Ascending aorta (tissue), 2 donors: ENCODE results near the gene KRT39. TPM values are rescaled to one million over a fixed set of nuclear protein-coding genes. Genes with fewer than 3 reads are reported as not detected.

ENCODE experiments used
- DNase-seq, 2 donors: peaks; one replicate each; pipeline ENCODE4 v3.0.0-alpha.2; 2019; ENCODE audit warnings: low spot score in 2 of 2
- H3K27ac ChIP-seq, 2 donors: fragments of 200-600 bp; sonication (generic); one replicate each; pipeline ENCODE4 v1.5.1; 2016 to 2017; ENCODE audit warnings: mild to moderate bottlenecking in 1 of 2
- H3K27me3 ChIP-seq: fragments of 200-600 bp; sonication (generic); one replicate; pipeline ENCODE4 v1.5.1; 2017
- H3K36me3 ChIP-seq, 2 donors: fragments of 200-600 bp; sonication (generic); one replicate each; pipeline ENCODE4 v1.5.1; 2016
- H3K4me1 ChIP-seq, 2 donors: fragments of 200-600 bp; sonication (generic); one replicate each; pipeline ENCODE4 v1.5.1; 2016 to 2017; ENCODE audit warnings: mild to moderate bottlenecking in 1 of 2
- H3K4me3 ChIP-seq, 2 donors: fragments of 200-600 bp; sonication (generic); one replicate each; pipeline ENCODE4 v1.5.1; 2016 to 2017; ENCODE audit warnings: mild to moderate bottlenecking in 1 of 2
- H3K9me3 ChIP-seq, 2 donors: fragments of 200-600 bp; sonication (generic); one replicate each; pipeline ENCODE4 v1.5.1; 2016
- CTCF ChIP-seq, 3 experiments: fragments of 200-600 bp in 2 of 3; fragments of 450-650 bp in 1 of 3; sonication (generic) in 2 of 3; IDR thresholded peaks; one replicate each; pipeline ENCODE4 v1.5.1; 2016 to 2019; ENCODE audit warnings: antibody characterized with exemption in 3 of 3, mild to moderate bottlenecking in 1 of 3, moderate library complexity in 1 of 3
- intact Hi-C: fragments of 100-400 bp; cut with DNase I; formaldehyde crosslinking; loops from one replicate; pipeline ENCODE4 v1.15.1; 2023
- total RNA-seq: library from RNA; depleted of rRNA; stranded (reverse); fragments of >200 nt; gene quantifications from one replicate; pipeline ENCODE4 v1.1.0, GENCODE V29; 2016

Gene KRT39
- total RNA-seq, 1 donor from 2014 or later = not detected

- DNase-seq = no peak
- intact Hi-C loops = no loop called here
- TF ChIP-seq CTCF (IDR thresholded peaks at IDR 0.05) = no peak
- Histone ChIP-seq H3K27ac (no peak overlapping the region), H3K4me3 (no peak overlapping the region), H3K9me3 (no peaks in the 10 kb centered on the region), H3K4me1 (no peaks in the 10 kb centered on the region), H3K36me3 (no peaks in the 10 kb centered on the region), H3K27me3 (no peaks in the 10 kb centered on the region)
Measured at GRCh38 chr17:40967582-40967981, 834 bp upstream of the KRT39 start.

- no peaks in the 10 kb centered on the region for H3K36me3 ChIP-seq
- H3K4me3 ChIP-seq = no peak overlapping the region
- H3K9me3 ChIP-seq = no peaks in the 10 kb centered on the region
- intact Hi-C loops = no loop called here
- no peaks in the 10 kb centered on the region for H3K4me1 ChIP-seq
- no peaks in the 10 kb centered on the region for H3K27me3 ChIP-seq
- peak in 2 of 3 experiments; percentile 34 to 36 for TF ChIP-seq CTCF (IDR thresholded peaks at IDR 0.05)
- DNase-seq = no peak
- no peak overlapping the region for H3K27ac ChIP-seq
Measured at GRCh38 chr17:40963838-40964237, 2.9 kb downstream of the KRT39 start.

GRCh38 chr17:40962059-40962561, 4.6 kb downstream of the KRT39 start:
- TF ChIP-seq CTCF (IDR thresholded peaks at IDR 0.05) = no peak
- intact Hi-C loops = no loop called here
- no peak overlapping the region for H3K27ac ChIP-seq
- no peak overlapping the region for H3K4me3 ChIP-seq
- no peak for DNase-seq
- H3K4me1 ChIP-seq = no peaks in the 10 kb centered on the region
- H3K9me3 ChIP-seq = no peaks in the 10 kb centered on the region
- no peaks in the 10 kb centered on the region for H3K36me3 ChIP-seq
- H3K27me3 ChIP-seq = no peaks in the 10 kb centered on the region

GRCh38 chr17:40961591-40961990, 5.2 kb downstream of the KRT39 start:
- Histone ChIP-seq H3K4me1 (no peaks in the 10 kb centered on the region), H3K4me3 (no peak overlapping the region), H3K27ac (no peak overlapping the region), H3K9me3 (no peaks in the 10 kb centered on the region), H3K36me3 (no peaks in the 10 kb centered on the region), H3K27me3 (no peaks in the 10 kb centered on the region)
- intact Hi-C loops = no loop called here
- no peak for DNase-seq
- TF ChIP-seq CTCF (IDR thresholded peaks at IDR 0.05) = no peak

DNA sequence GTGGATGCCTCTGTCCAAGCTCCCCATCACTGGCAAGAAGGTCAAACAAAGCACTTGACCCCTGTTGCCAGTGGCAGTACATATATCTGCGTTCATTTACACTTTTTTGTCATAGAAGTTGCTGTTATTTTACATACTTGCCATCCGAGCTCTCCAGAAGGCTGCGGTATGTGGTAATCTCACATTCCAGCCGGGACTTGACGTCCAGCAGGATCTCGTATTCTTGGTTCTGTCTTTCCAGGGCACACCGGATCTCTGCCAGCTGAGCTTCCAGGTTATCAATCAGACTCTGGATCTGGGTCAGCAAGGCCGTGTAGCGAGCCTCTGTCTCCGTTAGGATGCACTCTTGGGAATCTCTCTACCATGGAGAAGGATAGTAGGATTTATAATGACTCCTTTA, 6.6 kb downstream of the KRT39 start:
- TF ChIP-seq CTCF (IDR thresholded peaks at IDR 0.05) = no peak
- Histone ChIP-seq H3K27ac (no peak overlapping the region), H3K36me3 (no peaks in the 10 kb centered on the region), H3K27me3 (no peaks in the 10 kb centered on the region), H3K4me3 (no peak overlapping the region), H3K9me3 (no peaks in the 10 kb centered on the region), H3K4me1 (no peaks in the 10 kb centered on the region)
- no peak for DNase-seq
- intact Hi-C loops = no loop called here
